Measurements from ENCODE around the gene IWS1.
"Not testable (repeated sequence)": the region's sequence is repeated elsewhere in the genome, so short reads cannot be mapped to it uniquely, and the experiment has no call there.

The IWS1 gene

DNA sequence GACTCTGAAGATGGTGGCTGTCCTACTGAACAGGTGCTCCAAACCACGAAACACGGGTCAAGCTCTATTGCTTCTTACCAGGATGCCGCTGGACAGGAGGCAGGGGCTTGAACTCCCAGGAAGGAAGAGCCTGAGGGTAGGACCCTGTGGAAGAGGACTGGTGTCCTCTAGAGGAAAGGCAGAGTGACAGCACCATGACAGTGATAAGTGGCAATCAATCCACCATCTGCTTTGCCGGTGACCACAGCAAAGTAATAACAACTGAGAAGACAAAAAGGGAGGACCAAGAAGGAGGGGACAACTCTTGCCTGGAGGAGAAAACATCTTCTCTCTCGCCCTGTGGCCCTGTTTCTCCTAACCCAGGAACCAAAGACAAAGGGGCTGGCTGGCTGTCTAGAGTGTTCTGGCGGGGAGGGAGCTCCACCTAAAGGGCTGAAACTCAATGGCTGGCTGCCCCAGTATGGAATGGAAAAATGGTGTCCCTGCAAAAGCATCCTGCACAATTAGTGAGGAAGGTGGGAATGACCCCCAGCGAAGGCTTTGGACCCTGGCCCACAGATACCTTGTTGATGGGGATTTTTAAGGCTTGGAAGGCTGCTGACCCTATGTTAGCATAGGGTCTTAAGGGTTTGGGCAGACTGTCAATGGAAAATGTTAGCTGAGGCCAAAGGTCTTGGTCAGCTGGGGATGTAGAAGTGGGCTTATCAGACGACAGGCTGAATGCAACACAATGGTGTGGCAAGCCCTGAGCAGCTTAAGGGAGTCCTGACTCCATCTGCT lies 72.7 kb downstream of the IWS1 start:
- DNase-seq: no peak

GRCh38 chr2:127453013-127453391 lies 73.3 kb downstream of the IWS1 start:
- DNase-seq: no peak

- DNase-seq: not testable (repeated sequence)
Measured at GRCh38 chr2:127452423-127452822, 73.9 kb downstream of the IWS1 start.

GRCh38 chr2:127451981-127452380 lies 74.3 kb downstream of the IWS1 start:
- no peak for DNase-seq

GRCh38 chr2:127449898-127450297 lies 76.4 kb downstream of the IWS1 start:
- DNase-seq: no peak

DNA sequence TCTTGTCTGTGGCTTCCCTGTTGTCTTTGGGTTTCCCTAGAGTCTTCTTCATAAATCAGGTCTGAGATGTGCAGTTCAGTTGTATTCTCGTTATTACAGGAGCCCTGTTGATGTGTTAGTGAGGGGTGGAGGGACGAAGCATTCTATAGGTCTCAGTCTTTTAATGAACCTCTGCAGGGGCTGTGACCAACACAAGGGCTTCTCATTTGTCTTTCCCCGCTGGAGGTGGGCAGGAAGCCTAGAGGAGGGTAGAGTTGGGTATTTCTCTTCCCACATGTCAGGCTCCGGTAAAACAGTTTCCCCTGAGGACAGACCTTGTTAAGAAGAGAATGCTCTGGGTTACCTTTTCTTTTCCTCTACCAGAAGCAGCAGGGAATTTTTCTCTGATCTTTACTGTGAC lies 76.9 kb downstream of the IWS1 start:
- DNase-seq: no peak

DNA sequence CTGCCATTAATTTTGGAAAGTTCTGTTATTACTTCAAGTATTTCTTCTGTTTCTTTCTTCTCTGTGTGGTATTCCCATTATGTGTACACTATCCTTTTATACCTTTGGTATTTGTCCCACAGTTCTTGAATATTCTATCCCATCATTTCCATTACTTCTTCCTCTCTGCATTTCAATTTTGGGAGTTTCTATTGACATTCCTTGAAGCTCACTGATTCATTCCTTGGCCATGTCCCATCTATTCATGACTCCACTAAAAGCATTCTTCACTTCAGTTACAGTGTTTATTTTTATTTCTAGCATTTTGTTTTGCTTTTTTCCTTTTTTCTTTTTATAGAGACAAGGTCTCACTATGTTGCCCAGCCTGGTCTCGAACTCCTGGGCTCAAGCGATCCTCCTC lies 77.8 kb downstream of the IWS1 start:
- DNase-seq: no peak

- DNase-seq: no peak
Measured at GRCh38 chr2:127439343-127439742, 86.9 kb downstream of the IWS1 start.

- DNase-seq: no peak
Measured at GRCh38 chr2:127437781-127438726, 88.2 kb downstream of the IWS1 start.

DNA sequence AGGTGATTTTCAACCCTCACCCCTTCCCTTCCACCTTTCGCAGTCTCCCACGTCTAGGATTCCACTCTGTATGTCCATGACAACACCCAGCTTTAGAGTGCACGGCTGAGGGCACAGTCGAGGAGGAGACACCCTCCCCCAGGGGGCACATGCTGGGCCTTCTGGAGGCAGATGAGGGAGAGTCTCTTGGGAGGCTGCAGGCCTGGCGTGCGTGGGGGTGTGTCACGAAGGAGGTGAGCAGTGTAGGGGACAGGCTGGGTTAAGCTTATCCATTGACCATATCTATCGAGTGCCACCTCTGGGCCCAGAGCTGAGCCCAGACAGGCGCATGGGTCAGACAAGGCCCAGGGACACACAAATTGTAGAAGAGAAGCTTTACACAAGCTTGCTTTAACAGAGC lies 89.2 kb downstream of the IWS1 start:
- no peak for DNase-seq

DNA sequence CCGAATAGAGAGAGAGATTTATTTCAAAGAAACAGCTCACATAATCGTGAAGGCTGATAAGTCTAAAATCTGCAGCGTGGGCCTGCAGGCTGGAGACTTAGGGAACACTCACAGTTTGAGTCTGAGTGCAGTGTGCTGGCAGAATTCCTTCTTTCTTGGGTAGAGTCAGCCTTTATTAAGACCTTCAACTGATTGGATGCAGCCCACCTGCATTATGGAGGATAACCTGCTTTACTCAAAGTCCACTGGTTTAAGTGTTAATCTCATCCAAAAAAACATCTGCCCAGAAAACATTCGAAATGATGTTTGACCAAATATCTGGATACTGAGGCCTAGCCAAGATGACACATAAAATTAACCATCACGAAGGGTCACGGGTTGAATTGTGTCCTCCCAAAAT lies 91.8 kb downstream of the IWS1 start:
- DNase-seq: no peak

DNA sequence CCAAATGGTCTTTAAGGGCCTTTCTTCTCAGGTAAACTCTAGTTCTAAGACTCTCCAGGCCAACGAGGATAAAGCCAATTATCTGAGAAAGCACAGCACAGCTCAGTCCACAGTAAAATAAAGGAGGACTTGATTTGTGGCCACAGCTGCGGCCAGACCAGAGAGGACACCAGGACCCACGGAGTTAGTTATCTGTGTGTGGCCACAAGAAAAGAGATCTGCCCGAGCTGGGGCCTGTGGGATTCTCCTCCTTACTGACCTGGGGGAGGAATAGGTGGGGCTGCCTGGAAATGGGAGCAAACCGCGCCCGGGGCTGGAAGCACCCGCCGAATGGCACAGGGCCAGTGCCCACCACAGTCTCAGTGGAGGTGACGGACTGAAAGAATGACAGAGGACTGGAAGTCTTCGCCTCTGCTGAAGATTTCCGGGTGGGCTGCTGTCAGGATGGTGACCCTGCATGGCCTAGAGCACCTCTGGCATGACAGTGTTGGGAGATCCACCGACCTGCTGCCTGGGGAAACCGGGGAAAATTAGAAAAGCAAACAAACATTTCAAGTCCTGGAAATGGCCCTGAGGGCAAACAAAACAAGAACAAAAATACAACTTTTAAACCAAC lies 94.8 kb downstream of the IWS1 start:
- DNase-seq: no peak

Measured in activated CD8-positive, alpha-beta memory T cell treated with anti-CD3 and anti-CD28 coated beads, Interleukin-2, amount 50 U/mL, for 4 hours (primary cell).